ENCODE data around the gene ANKZF1. TPM values are rescaled to one million over a fixed set of nuclear protein-coding genes. Genes with fewer than 3 reads are reported as not detected.

ANKZF1 gene
- total and polyA plus RNA-seq, 2 of the 8 experiments (the other 6 are each of a cell fraction or from before 2014, with no cell fraction given): 32.5 to 50.1 TPM

DNA sequence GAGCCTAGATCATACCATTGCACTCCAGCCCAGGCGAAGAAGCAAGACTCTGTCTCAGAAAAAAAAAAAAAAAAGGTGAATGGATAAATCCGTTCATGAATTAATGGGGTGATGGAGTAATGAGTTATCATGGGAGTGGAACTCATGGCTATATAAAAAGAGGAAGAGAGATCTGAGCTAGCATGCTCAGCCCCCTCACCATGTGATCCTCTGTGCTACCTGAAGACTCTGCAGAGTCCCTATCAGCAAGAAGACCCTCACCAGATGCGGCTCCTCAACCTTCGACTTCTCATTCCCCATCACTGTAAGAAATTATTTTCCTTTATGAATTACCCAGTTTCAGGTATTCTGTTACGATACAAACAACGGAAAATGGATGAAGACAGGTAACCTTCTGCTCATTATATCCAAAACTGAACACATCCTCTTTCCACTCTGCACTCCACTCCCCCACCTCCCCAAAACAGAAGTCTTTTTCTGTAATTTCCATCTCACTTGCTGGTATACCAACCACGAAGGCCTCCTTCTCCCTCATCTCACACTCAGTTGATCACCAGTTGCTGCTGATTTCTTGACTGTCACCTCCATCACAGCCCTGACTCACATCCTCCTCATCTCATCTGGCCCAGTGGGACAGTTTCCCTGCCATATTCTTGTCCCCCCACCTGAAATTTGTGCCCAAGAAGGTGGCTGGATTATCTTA is 42.7 kb upstream of the ANKZF1 start:
- 88% methylated on average over 6 of the region's 7 CpGs; no CpG with 5 or more reads in 1 of the 2 experiments for WGBS, 2 experiments (ENCODE audit: extremely low coverage in 1 of 2, insufficient coverage in 1 of 2, insufficient read length in 1 of 2, insufficient replicate concordance in 2 of 2, low coverage in 1 of 2, low lambda C conversion rate in 2 of 2, missing lambda C conversion rate in 1 of 2)
- DNase-seq (ENCODE audit: low read depth in 1 of 2, low spot score in 2 of 2) (no peak), FAIRE-seq (no peak)
- no peak overlapping the region for H4K91ac ChIP-seq (replicated peaks; ENCODE audit: insufficient read length, low read length)
- no peak for TF ChIP-seq RFX5 (IDR thresholded peaks at IDR 0.05; ENCODE audit: borderline replicate concordance, low read depth, low read length)
- no peak overlapping the region for H3K4me3 ChIP-seq (ENCODE audit: extremely low read depth in 1 of 4, insufficient read depth in 2 of 4, low read depth in 3 of 4, low read length in 4 of 4)
- no peak overlapping the region for H3K4me2 ChIP-seq (ENCODE audit: insufficient read depth in 1 of 2, low read depth in 2 of 2, low read length in 2 of 2)
- H2BK12ac ChIP-seq (ENCODE audit: low read depth, low read length): no peak overlapping the region
- no peaks in the 10 kb centered on the region for H3K9me3 ChIP-seq (ENCODE audit: insufficient read depth in 2 of 2, low read depth in 1 of 2, low read length in 1 of 2)
- POLR2A ChIA-PET (ENCODE audit: partially characterized antibody): no interaction called here
- H3K56ac ChIP-seq (replicated peaks; ENCODE audit: insufficient read length, low read depth, low read length): no peak overlapping the region
- H3K79me2 ChIP-seq (ENCODE audit: control insufficient read depth in 1 of 2, insufficient read depth in 2 of 2, low read length in 2 of 2): no peaks in the 10 kb centered on the region
- H2AK5ac ChIP-seq (ENCODE audit: low read depth, low read length): no peak overlapping the region
- CTCF ChIA-PET (ENCODE audit: partially characterized antibody): no interaction called here
- H3K9ac ChIP-seq (replicated peaks in 1 of 4; ENCODE audit: extremely low read depth in 1 of 4, low read depth in 3 of 4, low read length in 3 of 4): no peak overlapping the region
- H3K27ac ChIP-seq (ENCODE audit: low read depth, low read length): no peak overlapping the region
- H3K23ac ChIP-seq (ENCODE audit: insufficient read length): no peak overlapping the region
- H4K20me1 ChIP-seq (replicated peaks in 1 of 2; ENCODE audit: control insufficient read depth in 1 of 2, insufficient read depth in 2 of 2, low read length in 2 of 2): peaks cover 0 to 2% of the 10 kb centered on the region in 2 experiments
- H3K23me2 ChIP-seq (ENCODE audit: low read depth, low read length): no peaks in the 10 kb centered on the region
- no peak overlapping the region for H2BK15ac ChIP-seq (ENCODE audit: low read length)
- H4K8ac ChIP-seq (ENCODE audit: extremely low read depth, insufficient read depth, low read length): no peak overlapping the region
- H3K14ac ChIP-seq (ENCODE audit: insufficient read length): no peak overlapping the region
- H2BK120ac ChIP-seq (replicated peaks; ENCODE audit: low read depth, low read length): no peak overlapping the region
- no peak overlapping the region for H2BK20ac ChIP-seq (ENCODE audit: low read length)
- no peak overlapping the region for H2AFZ ChIP-seq (ENCODE audit: low read length)
- no peak overlapping the region for H2BK5ac ChIP-seq (ENCODE audit: low read depth, low read length)
- H3K36me3 ChIP-seq (ENCODE audit: control insufficient read depth in 2 of 4, insufficient read depth in 4 of 4, low read length in 3 of 4): peaks cover 4 to 21% (median 10%) of the 10 kb centered on the region in 4 experiments; a peak in 6 of 8 replicates
- H3K18ac ChIP-seq (ENCODE audit: extremely low read depth, low read length): no peak overlapping the region
- H3K4ac ChIP-seq (replicated peaks; ENCODE audit: insufficient read length, low read depth, low read length): no peak overlapping the region
- H4K5ac ChIP-seq (ENCODE audit: insufficient read length, low read depth, low read length): no peak overlapping the region
- H3K27me3 ChIP-seq (replicated peaks in 1 of 4; ENCODE audit: control insufficient read depth in 3 of 4, extremely low read depth in 1 of 4, insufficient read depth in 3 of 4, low read length in 3 of 4): no peaks in the 10 kb centered on the region
- H3K79me1 ChIP-seq (ENCODE audit: low read depth, low read length): no peaks in the 10 kb centered on the region
- H3K4me1 ChIP-seq (replicated peaks in 1 of 4; ENCODE audit: control insufficient read depth in 3 of 4, insufficient read depth in 4 of 4, low read length in 3 of 4): no peaks in the 10 kb centered on the region
